Measurements from ENCODE around the gene SPATA24. TPM values are rescaled to one million over a fixed set of nuclear protein-coding genes. Genes with fewer than 3 reads are reported as not detected.

The SPATA24 gene
- total and polyA plus RNA-seq, 2 experiments from 2014 or later, result 16.0 to 20.6 TPM

- TF ChIP-seq CTCF (conservative IDR thresholded peaks at IDR 0.05; ENCODE audit: low read depth in 2 of 2) (no peak), POLR2AphosphoS5 (IDR thresholded peaks at IDR 0.05; ENCODE audit: low read depth) (no peak), JUNB (IDR thresholded peaks at IDR 0.05; ENCODE audit: unreplicated experiment) (no peak), EZH2phosphoT487 (IDR thresholded peaks at IDR 0.05; ENCODE audit: unreplicated experiment) (no peak), EZH2 (IDR thresholded peaks at IDR 0.05; ENCODE audit: low read depth, unreplicated experiment) (no peak), ETS1 (IDR thresholded peaks at IDR 0.05) (no peak), NANOG (IDR thresholded peaks at IDR 0.05; ENCODE audit: borderline replicate concordance) (no peak), REST (IDR thresholded peaks at IDR 0.05; ENCODE audit: unreplicated experiment) (no peak)
Observed at GRCh38 chr5:139425497-139425896, 21.6 kb upstream of the SPATA24 start (continued).

- H3K4me1 ChIP-seq (ENCODE audit: insufficient read depth), result no peaks in the 10 kb centered on the region
- H3F3A ChIP-seq (replicated peaks; ENCODE audit: low read depth), result peaks cover 3% of the 10 kb centered on the region; the same call in 1 of the 2 replicates
- H3K79me2 ChIP-seq (replicated peaks; ENCODE audit: insufficient read depth), result no peaks in the 10 kb centered on the region
- no peaks in the 10 kb centered on the region for H3K9me2 ChIP-seq (ENCODE audit: insufficient read depth)
- H4K20me1 ChIP-seq (replicated peaks; ENCODE audit: insufficient read depth), result no peaks in the 10 kb centered on the region
- Mint-ChIP-seq H3K4me1 (peaks cover 17% of the 10 kb centered on the region), H3K9me3 (no peaks in the 10 kb centered on the region), H3K36me3 (ENCODE audit: low read depth) (peaks cover 44% of the 10 kb centered on the region), H3K27me3 (ENCODE audit: insufficient read depth, low read depth, poor library complexity) (peaks cover 2% of the 10 kb centered on the region), H3K4me3 (no peak overlapping the region), H3K27ac (no peak overlapping the region)
- DNase-seq (ENCODE audit: low spot score), result peak; percentile 84
- H3K4me2 ChIP-seq, result no peak overlapping the region
- TF ChIP-seq CTCF (conservative IDR thresholded peaks at IDR 0.05; ENCODE audit: low read depth in 2 of 2) (peak; percentile 96 to 98), NANOG (IDR thresholded peaks at IDR 0.05; ENCODE audit: borderline replicate concordance) (no peak), CREB1 (CRISPR knock-in tag; IDR thresholded peaks at IDR 0.05; ENCODE audit: low read depth) (no peak)
- peaks cover 4% of the 10 kb centered on the region; the same call in 1 of the 2 replicates for H3K36me3 ChIP-seq (ENCODE audit: insufficient read depth)
- peak; percentile 81 for ATAC-seq
- H3K27me3 ChIP-seq (ENCODE audit: insufficient read depth), result no peaks in the 10 kb centered on the region
- H2AFZ ChIP-seq, result no peak overlapping the region
- H3K4me3 ChIP-seq, result no peak overlapping the region
- H3K27ac ChIP-seq (ENCODE audit: low read depth), result no peak overlapping the region
Observed at GRCh38 chr5:139422307-139422893, 18.5 kb upstream of the SPATA24 start.

All from GM23338 (cell line).